GM12864 (cell line): Measurements from ENCODE around the gene NUDT3.

Experiments used
- DNase-seq: peaks from one replicate; pipeline ENCODE4 v3.0.0-alpha.2; 2011; ENCODE audit warnings: low read depth
- H3K4me3 ChIP-seq: 2 replicates; pipeline ENCODE4 v1.5.1; 2011; ENCODE audit warnings: mild to moderate bottlenecking, low read depth, low read length, control low read depth
- TF ChIP-seq, protein P1 (sequence below): IDR thresholded peaks from 2 replicates; pipeline ENCODE4 v1.5.1; 2011; ENCODE audit warnings: low read depth, mild to moderate bottlenecking, moderate library complexity, low read length, control low read depth, inconsistent platforms; ENCODE audit errors: missing control alignments

The NUDT3 gene

DNA sequence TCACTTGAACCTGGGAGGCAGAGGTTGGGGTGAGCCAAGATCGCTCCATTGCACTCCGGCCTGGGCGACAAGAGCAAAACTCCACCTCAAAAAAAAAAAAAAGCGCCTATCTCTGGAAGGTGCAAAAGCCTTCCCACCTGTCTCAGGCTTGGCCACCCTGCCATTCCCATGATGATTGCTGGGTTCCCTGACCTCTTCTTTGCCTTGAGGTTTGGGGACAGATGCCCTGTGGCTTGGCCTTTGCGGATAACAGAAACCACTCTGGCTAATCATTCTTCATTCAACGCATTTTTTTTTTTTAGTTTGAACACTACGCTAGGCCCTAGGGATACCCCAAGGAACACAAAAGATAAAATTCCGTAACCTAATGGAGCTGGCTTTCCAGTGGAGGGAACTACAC, 162.6 kb downstream of the NUDT3 start:
- TF ChIP-seq, protein P1, sequence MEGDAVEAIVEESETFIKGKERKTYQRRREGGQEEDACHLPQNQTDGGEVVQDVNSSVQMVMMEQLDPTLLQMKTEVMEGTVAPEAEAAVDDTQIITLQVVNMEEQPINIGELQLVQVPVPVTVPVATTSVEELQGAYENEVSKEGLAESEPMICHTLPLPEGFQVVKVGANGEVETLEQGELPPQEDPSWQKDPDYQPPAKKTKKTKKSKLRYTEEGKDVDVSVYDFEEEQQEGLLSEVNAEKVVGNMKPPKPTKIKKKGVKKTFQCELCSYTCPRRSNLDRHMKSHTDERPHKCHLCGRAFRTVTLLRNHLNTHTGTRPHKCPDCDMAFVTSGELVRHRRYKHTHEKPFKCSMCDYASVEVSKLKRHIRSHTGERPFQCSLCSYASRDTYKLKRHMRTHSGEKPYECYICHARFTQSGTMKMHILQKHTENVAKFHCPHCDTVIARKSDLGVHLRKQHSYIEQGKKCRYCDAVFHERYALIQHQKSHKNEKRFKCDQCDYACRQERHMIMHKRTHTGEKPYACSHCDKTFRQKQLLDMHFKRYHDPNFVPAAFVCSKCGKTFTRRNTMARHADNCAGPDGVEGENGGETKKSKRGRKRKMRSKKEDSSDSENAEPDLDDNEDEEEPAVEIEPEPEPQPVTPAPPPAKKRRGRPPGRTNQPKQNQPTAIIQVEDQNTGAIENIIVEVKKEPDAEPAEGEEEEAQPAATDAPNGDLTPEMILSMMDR: no peak

More for the DNA sequence above, 162.6 kb downstream of the NUDT3 start:
- no peak for DNase-seq
- H3K4me3 ChIP-seq: no peak overlapping the region
